ENCODE measurements around the gene BFSP1.

The BFSP1 gene

DNA sequence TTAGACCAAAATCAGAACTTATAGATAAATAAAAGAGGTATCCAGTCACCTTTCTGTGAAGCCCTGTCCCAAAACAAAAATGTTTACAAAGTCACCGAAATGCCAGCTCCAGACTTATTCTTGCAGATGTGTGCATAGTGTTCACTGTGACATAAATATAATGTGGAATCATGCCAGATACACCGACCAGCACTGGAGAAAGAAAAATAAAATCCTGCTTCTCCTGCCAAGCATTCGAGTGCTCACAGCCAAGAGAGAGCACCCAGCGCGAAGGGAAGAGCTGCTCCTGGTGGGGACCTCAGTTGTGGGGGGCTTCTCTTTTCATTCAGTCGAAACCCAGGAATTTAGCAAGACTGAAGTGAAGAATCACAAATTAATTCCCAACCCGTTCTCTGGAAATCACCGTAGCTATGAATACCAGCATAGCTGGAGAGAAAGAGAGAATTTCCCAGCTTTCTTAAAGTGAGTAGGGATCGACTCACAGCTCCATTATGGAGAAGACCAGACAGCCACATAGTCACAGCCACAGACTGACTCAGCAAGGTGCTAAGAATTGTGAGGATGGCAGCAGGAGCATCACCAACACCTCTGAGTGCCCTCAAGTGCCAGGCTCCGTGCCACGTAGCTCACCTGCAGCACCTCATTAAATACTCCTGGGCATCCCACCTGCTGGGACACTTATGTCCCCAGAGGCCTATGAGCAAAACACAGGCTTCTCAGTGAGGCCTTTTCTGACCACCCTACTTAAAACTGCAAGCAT lies 33.2 kb downstream of the BFSP1 start:
- no peak for DNase-seq (ENCODE audit: low read depth in 2 of 2)

DNA sequence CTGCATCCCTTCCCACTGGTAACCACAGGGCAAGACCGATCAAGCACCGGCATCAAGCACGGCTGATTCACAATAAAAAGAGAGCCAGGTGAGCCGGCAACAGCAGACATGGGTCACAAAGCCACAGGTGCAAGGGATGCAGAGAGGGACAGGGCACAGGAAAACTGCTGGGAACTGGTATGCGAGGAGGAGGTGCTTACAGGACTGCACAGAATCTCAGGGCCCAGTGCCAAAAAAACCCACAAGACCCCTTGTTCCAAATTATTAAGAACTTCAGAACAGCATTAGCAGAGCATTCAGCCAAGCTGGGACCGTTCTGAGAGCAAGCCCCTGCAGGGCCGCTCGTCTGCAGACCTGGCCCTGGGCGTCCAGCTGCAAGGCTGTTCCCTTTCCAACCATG lies 35.4 kb downstream of the BFSP1 start:
- no peak for DNase-seq (ENCODE audit: low read depth in 2 of 2)

- no peak for DNase-seq (ENCODE audit: low read depth in 2 of 2)
Measured at GRCh38 chr20:17494201-17494600, 37.0 kb downstream of the BFSP1 start.

DNA sequence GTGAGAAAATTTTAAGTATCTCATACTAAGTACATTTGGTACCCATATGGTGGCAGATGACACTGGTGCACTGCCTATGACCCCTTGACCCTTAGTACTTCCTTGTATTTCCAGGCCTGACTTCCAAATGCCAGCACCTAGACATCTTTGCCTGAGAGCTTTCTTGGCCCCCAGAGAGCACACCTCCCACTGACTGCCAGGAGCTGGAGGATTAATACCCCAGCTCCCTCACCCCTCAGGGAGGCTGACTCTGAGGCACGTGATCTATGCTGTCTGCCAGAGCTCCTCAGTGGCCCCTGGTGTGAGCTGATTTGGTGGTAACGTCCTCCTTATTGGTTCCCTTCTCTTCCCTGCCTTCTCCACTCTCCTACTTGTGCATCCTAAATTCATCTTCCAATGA lies 38.0 kb downstream of the BFSP1 start:
- DNase-seq (ENCODE audit: low read depth in 2 of 2), result no peak

GRCh38 chr20:17491488-17491887 lies 39.7 kb downstream of the BFSP1 start:
- DNase-seq (ENCODE audit: low read depth in 2 of 2), result no peak

GRCh38 chr20:17491041-17491440 lies 40.1 kb downstream of the BFSP1 start:
- DNase-seq (ENCODE audit: low read depth in 2 of 2), result no peak

DNA sequence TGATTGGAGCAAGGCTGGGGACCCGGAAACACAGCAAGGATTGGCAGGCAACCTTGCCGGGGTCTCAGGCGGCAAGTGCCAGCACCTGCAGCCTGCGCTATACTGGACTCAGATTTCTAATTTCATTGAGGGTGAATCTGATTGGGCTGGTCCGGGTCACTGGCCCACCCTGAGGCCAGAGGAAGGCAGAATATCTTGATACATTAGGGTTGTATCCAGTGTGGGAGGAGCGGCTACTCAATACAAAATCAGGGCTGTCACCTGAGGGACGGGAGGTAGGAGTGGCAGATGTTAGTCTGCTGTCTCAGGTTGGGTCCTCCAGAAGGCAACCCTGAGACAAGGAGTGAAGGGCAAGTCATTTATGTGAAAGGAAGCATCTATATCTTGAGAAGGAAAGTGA lies 40.7 kb downstream of the BFSP1 start:
- no peak for DNase-seq (ENCODE audit: low read depth in 2 of 2)

GRCh38 chr20:17488916-17489600 lies 42.1 kb downstream of the BFSP1 start:
- DNase-seq (ENCODE audit: low read depth in 2 of 2), result no peak

- DNase-seq (ENCODE audit: low read depth in 2 of 2), result no peak
Measured at GRCh38 chr20:17485017-17485416, 46.2 kb downstream of the BFSP1 start.

DNA sequence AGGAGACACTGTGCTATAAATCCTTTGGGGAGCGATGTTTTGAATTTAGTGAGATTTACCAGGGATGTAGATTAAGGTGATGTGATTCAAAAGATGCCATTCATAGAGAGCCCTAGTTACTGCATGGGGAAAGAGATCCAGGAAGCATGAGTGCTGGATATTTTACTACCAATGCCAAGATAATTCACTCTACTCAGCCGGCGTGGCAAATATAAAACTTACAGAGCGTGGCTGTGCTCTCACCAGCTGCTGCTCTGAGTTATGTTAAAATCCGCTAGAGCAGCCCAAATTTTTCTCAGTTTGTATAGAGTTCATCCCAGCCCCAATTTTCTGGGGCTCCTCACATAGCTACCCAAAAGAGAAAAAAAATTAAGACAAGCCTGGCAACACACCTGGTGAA lies 48.6 kb downstream of the BFSP1 start:
- DNase-seq (ENCODE audit: low read depth in 2 of 2), result no peak

DNA sequence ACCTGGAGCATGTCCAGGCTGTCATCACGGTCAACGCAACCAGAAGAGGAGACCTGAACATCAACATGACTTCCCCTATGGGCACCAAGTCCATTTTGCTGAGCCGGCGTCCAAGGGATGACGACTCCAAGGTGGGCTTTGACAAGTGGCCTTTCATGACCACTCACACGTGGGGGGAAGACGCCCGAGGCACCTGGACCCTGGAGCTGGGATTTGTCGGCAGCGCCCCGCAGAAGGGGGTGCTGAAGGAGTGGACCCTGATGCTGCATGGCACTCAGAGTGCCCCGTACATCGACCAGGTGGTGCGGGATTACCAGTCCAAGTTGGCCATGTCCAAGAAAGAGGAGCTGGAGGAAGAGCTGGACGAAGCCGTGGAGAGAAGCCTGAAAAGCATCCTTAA lies 49.5 kb downstream of the BFSP1 start:
- DNase-seq (ENCODE audit: low read depth in 2 of 2), result no peak

- no peak for DNase-seq (ENCODE audit: low read depth in 2 of 2)
Measured at GRCh38 chr20:17480696-17481095, 50.5 kb downstream of the BFSP1 start.

DNA sequence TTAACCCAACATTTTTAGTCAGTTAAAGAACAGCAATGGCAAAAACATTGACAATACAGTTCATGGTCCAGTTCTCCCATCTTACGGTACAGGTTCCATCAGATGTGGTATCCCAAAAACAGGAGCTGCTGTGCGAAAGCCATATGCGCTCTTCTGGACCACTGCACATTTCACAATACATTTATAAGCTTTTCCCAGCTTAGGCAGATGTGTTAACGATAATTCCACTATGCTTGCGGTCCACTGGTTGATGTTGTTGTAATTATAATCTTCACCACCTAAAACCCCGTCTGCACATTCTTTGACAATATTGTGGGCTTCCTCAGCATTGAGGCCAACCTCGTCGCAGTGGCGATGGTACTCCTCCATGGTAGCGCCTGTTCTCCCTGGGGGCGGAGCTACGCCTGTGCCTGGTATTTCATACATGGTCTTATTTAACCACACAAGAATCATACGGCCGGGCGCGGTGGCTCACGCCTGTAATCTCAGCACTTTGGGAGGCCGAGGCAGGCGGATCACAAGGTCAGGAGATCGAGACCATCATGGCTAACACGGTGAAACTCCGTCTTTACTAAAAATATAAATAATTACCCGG lies 52.0 kb downstream of the BFSP1 start:
- DNase-seq (ENCODE audit: low read depth in 2 of 2), result no peak

GRCh38 chr20:17473659-17474058 lies 57.5 kb downstream of the BFSP1 start:
- no peak for DNase-seq (ENCODE audit: low read depth in 2 of 2)

DNA sequence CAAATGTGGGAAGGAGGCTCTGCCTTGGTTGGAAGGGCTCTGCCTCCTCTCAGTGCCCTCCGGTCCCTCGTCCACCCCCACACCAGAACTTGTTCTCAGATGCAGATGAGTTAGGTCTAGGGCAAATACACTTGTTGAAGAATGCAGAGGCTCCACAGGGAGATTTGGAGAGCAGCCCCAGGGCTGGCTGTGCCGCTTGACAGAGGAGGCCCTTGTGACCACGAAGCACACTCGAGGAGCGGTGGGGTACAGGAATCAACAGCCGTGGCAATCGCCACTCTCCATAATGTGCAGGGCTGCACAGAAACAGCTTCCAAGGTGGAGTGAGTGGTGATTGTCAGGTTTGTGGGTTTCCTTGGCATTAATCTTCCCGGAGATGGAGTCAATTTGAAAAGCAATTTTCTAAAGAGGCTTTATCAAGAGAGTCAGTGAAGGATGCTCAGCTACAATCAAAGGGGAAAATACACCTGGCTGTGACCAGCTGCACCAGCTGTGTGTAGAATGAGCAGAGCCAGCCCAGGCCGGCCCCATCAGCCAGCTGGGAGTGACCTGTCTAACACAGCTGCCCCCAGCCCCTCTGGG lies 59.5 kb downstream of the BFSP1 start:
- DNase-seq (ENCODE audit: low read depth in 2 of 2), result no peak

DNA sequence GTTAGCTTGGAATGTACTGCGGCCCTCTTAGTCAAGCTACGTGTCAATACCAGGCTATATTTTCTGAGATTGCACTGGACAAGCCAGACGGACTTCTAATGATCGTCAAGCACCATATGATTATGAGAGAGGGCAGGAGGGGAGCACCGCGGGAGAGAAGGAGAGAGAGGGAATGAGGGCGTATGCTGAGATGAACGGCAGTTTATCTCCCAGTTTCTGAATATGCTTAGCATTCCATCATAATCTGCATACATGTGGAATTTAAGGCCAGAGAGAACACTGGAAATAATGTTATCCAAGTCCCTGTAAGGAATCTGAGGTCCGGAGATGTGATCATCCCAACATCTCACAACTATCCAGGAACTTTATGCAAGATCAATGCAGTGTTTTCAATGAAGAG lies 60.2 kb downstream of the BFSP1 start:
- no peak for DNase-seq (ENCODE audit: low read depth in 2 of 2)

DNA sequence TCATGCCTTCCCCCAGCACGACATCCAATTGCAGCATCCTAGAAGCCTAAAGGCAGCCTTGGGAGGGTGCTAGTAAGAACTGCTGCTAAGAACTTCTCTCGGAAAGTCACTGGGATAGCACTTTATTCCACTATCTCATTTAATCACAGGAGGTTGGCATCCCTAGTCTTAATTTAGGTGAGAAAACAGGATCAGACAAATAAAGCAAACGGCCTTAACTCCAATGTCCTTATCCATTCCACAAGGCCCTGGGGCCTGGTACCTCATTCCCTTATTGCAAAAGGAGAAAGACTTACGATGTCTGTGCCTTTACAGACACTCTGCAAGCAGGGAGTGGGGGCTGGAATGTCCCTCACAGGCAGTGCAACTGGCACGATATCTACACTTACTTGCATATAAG lies 60.7 kb downstream of the BFSP1 start:
- no peak for DNase-seq (ENCODE audit: low read depth in 2 of 2)

GRCh38 chr20:17469246-17470030 lies 61.7 kb downstream of the BFSP1 start:
- no peak for DNase-seq (ENCODE audit: low read depth in 2 of 2)

- DNase-seq (ENCODE audit: low read depth in 2 of 2), result no peak
Measured at GRCh38 chr20:17468073-17468840, 62.9 kb downstream of the BFSP1 start.

DNA sequence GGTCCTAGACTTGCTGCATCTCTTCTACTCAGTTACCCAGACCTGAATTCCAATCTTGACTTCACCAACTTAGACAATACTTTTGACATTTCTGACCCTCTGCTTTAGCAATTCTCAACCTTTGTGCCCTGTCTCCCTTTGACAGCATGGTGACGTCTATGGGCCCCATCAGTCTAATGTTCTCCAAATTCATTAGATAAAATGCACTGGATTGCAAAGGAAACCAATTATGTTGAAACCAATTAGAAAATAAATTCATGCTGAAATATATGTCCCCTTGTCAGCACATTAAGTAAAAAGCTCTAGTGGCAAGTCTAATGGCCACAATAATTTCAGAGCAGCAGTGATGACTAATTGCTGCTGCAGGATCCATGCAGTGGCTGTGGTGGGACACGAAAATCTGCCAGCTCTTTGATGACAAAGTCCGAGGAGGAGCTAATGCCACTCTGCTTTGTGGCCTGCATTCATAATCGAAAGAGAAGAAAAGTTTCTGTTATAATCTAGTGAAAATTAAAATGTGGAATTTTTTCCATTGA lies 64.0 kb downstream of the BFSP1 start:
- DNase-seq (ENCODE audit: low read depth in 2 of 2), result no peak

DNA sequence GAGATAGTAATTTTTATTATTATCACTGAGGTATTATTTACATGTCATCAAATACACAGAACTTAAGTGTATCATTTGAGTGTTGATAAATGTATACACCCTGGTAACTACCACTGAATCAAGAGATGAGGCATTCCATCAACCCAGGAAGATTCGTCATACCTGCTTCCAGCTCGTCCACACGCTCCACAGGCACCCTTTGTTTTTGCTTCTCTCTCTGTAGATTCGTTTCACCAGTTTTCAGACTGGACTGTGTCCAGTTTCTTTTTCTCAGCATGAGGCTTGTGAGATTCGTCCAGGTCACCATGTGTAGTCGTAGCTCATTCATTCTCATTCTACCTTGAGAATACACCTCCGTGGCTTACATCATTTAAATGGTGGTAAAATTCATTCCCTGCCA lies 64.5 kb downstream of the BFSP1 start:
- no peak for DNase-seq (ENCODE audit: low read depth in 2 of 2)
